Activated T-cell treated with anti-CD3 and anti-CD28 coated beads, Interleukin-2, amount 50 U/mL, for 72 hours (primary cell): ENCODE results near the gene FADD. TPM values are rescaled to one million over a fixed set of nuclear protein-coding genes. Genes with fewer than 3 reads are reported as not detected.

Source experiments
- total RNA-seq, 2 donors: library from RNA; stranded (reverse); gene quantifications; one replicate each; pipeline ENCODE4 v1.2.3, GENCODE V29; 2022

Gene FADD
- total RNA-seq, 2 donors from 2014 or later = 27.0 to 31.4 TPM

Other genes with a start within 250 kb of the FADD start
- gene ANO1, start 125.0 kb upstream of the FADD start, total RNA-seq = not detected
- 10 to 100 TPM; 40.4 to 44.6 TPM for gene PPFIA1, start 67.4 kb downstream of the FADD start, total RNA-seq
- 10 to 100 TPM; 29.5 to 42.9 TPM for gene CTTN, start 195.2 kb downstream of the FADD start, total RNA-seq